GM13977 (cell line): ENCODE results near the gene PAX7.

Experiments used
- DNase-seq: peaks from one replicate; pipeline ENCODE4 v3.0.0; 2012; ENCODE audit warnings: low spot score
- in situ Hi-C: fragments of 300-500 bp; cut with MboI; formaldehyde crosslinking; loops from one replicate; pipeline ENCODE4 v1.12.0; 2022; ENCODE audit warnings: low sequenced_read_pairs, low pct_unique_long_range_greater_than_20kb, mixed read lengths, inconsistent platforms; ENCODE audit not compliant: unreplicated experiment
- TF ChIP-seq, protein P1 (sequence below): IDR thresholded peaks from 2 replicates; pipeline ENCODE4 v1.5.1; 2012; ENCODE audit warnings: mild to moderate bottlenecking, control low read depth; ENCODE audit not compliant: insufficient read depth; ENCODE audit errors: extremely low read depth, missing control alignments

The PAX7 gene

DNA sequence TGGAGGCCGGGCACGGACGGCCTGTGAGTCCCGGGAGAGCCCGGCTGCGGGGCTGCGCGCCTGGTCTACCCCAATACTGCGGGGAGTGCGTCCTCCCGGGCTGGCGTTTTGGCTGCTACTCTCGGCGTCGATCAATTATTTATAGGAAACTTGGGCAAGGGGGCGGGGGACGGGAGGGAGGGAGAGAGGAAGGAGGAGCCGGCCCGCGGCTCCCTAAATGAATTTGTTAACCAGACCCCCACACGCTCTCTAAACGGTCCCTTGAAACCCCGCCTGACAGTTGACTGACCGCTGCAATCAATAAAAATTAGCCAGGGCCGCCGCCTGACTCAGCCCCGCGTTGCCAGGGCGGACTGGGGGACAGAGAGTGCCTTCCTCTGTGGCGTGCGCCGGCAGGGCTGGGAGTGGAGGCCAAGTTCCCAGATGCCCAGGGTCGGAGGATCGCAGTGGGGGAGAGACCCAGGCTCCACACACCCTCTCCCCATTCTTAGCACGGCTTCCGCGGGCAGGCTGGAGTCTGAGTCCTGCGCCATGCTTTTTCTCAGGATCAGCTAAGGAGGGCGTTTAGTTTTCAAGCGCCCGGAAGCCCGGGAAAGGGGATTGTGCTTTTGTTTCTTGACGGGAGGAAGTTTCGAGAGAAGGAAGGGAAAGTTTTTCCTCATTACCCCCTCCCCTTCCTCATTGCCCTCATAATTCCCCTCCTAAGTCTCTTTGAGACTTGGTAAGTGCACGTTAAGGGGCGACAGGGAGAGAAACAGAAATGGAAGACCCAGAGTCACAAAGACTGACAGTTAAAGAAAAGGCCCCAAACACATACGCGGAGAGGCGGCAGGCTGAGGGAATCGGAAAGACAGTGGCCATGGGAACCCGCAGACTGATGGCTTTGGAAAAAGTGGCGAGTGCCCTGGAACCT lies 6.2 kb downstream of the PAX7 start:
- TF ChIP-seq, protein P1, sequence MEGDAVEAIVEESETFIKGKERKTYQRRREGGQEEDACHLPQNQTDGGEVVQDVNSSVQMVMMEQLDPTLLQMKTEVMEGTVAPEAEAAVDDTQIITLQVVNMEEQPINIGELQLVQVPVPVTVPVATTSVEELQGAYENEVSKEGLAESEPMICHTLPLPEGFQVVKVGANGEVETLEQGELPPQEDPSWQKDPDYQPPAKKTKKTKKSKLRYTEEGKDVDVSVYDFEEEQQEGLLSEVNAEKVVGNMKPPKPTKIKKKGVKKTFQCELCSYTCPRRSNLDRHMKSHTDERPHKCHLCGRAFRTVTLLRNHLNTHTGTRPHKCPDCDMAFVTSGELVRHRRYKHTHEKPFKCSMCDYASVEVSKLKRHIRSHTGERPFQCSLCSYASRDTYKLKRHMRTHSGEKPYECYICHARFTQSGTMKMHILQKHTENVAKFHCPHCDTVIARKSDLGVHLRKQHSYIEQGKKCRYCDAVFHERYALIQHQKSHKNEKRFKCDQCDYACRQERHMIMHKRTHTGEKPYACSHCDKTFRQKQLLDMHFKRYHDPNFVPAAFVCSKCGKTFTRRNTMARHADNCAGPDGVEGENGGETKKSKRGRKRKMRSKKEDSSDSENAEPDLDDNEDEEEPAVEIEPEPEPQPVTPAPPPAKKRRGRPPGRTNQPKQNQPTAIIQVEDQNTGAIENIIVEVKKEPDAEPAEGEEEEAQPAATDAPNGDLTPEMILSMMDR, result no peak
- in situ Hi-C loops, result no loop called here
- no peak for DNase-seq

DNA sequence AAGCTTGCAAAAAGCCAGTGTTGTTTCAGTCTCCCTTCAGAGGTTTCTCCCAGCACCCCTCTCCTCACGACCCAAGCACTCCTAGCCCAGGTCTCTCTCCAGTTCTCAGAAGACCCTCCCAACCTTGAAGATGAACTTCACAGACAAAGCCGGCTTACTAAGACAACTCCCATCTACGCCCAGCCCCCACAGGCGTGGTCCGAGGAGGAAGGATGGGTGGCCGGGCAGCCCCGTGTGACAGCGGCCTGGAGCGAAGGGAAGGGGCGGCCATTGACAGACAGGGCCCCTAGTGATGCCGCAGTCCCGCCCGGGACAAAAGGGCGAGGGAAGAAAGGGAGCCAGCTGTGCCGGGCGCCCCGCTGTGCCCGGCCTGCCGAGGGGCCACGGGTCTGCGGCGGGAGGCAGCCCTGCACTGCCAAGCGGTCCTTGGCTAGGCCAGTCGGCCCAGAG lies 6.9 kb downstream of the PAX7 start:
- TF ChIP-seq, protein P1, result no peak
- no peak for DNase-seq
- in situ Hi-C loops, result no loop called here

DNA sequence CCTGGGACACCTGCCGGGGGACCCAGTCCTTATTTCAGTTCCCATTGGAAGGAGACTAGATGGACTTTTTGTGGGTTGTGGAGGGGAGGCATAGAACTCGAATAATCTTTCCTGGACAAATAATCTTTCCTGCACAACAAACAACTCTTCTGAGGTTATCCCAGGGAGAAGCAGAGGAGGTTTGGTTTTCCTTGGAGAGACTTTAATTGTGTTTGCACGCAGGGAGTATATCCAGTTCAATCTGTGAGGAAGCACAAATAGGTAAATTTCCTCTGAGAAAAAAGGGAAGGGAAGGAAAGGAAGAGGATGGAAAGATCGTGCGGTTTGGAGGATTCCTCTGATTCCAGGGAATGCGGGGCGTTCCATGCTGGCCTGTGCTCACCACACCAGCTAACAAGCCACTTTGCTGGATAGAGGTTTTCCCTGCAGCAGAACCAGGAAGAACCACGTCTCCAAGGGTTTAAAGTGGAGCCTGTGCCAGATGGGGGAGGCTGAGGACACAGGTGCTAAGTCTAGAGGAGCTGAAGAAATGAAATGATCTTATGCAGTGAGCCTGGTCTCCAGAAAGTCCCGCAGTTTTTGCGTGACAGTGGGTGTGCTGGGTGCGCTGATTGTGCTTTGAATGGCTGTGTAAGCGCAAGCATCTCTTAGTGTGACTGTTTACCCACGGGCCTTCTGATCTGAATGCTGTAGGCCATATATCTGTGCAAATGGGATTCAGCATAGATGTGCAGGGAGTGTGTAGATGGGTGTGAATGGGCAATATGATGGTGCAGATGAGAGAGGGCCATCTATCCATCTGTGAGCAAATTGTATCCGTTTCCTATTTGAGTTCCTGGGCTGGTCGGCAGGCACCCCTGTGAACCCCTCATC lies 7.6 kb downstream of the PAX7 start:
- in situ Hi-C loops, result no loop called here
- DNase-seq, result no peak
- TF ChIP-seq, protein P1, result no peak

DNA sequence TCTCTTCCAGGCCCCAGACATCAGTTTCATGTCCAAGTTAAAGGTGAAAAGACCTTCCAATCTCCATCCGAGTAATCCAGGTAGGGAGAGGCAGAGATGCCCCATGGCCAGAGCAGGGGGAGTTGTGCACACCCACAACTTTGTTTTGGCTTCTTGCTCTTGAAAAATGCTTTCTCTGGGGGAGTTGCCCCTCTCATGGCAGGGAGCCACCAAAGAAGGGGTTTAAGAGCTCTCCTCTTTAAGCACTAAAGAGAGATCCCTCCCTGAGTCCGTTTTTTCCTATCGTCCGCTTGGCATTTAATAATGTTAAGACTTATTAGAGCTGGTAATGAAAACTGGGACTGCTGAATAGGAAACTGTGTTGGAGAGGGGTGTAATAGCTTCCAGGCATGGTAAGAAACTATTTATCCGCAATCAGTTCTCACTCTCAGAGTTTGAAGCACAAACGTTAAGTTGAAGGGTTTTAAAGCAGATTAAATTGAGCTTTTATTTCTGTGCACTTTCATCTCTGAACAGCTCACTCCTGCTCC lies 8.3 kb downstream of the PAX7 start:
- in situ Hi-C loops, result no loop called here
- TF ChIP-seq, protein P1, result no peak
- DNase-seq, result no peak

DNA sequence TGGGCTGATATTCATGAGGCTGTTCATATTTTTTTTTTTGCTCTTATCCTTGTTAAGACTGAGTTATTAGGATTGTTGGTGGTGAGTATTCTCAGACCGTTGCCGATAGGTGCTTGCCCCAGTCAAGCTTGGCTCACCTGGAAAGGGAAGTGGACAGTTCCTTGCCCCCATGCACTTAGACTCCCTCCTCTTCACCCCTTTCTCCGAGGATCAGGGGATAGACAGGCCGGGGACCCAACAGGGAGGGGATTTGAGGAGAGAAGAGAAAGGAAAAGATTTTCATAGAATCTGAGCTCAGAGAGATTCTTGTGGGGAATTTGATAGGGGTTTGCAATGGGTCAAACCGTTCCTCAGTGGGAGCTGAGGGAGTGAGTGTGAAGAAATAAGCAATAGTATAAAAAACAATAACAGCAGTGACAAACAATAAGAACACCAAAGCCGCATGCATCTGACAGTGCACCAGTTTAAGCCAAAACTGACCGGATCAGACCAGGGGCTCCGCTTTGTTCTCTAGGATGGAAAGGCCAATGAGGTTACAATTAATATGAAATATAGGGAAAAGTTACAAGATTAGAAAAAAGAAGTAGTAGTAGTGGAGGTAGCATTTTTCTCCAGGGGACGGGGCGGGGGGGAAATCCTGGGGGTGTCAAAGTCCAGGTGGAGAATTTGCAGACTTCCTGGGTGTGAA lies 8.9 kb downstream of the PAX7 start:
- in situ Hi-C loops, result no loop called here
- no peak for DNase-seq

More for the DNA sequence above, 8.9 kb downstream of the PAX7 start:
- TF ChIP-seq, protein P1, result no peak
